HepG2 (cell line): ENCODE data around the gene RWDD2A. TPM values are rescaled to one million over a fixed set of nuclear protein-coding genes. Genes with fewer than 3 reads are reported as not detected.

Source experiments
- ATRX ChIP-seq: sonication (generic); formaldehyde crosslinking; IDR thresholded peaks from 2 replicates; pipeline ENCODE4 v1.4.0; 2020; ENCODE audit warnings: missing genetic modification reagents, borderline replicate concordance
- BRD4 ChIP-seq: sonication (generic); formaldehyde crosslinking; IDR thresholded peaks from 2 replicates; pipeline ENCODE4 v1.4.0; 2020; ENCODE audit warnings: missing genetic modification reagents
- FOXO4 ChIP-seq: sonication (generic); formaldehyde crosslinking; conservative IDR thresholded peaks from 2 replicates; pipeline ENCODE4 v1.8.1; 2023; ENCODE audit warnings: missing genetic modification reagents
- IRF1 ChIP-seq: sonication (generic); formaldehyde crosslinking; IDR thresholded peaks from 2 replicates; pipeline ENCODE4 v1.4.0; 2020; ENCODE audit warnings: low read depth, mild to moderate bottlenecking, missing genetic modification reagents
- JARID2 ChIP-seq: sonication (generic); formaldehyde crosslinking; IDR thresholded peaks from 2 replicates; pipeline ENCODE4 v1.8.1; 2023; ENCODE audit warnings: missing genetic modification reagents, inconsistent platforms; ENCODE audit not compliant: insufficient replicate concordance
- MTERF4 ChIP-seq: sonication (generic); formaldehyde crosslinking; IDR thresholded peaks from 2 replicates; pipeline ENCODE4 v1.8.0; 2023; ENCODE audit warnings: mild to moderate bottlenecking, missing genetic modification reagents
- MTF2 ChIP-seq: sonication (generic); formaldehyde crosslinking; IDR thresholded peaks from 2 replicates; pipeline ENCODE4 v1.5.0; 2020; ENCODE audit warnings: missing genetic modification reagents, borderline replicate concordance
- RELA ChIP-seq: sonication (generic); formaldehyde crosslinking; IDR thresholded peaks from 2 replicates; pipeline ENCODE4 v1.4.0; 2020; ENCODE audit warnings: missing genetic modification reagents
- SIN3A ChIP-seq: IDR thresholded peaks from 2 replicates; pipeline ENCODE4 v1.6.1; 2011; ENCODE audit warnings: low read depth, mild to moderate bottlenecking, control low read depth, low read length, borderline replicate concordance
- STAT6 ChIP-seq: sonication (generic); formaldehyde crosslinking; IDR thresholded peaks from 2 replicates; pipeline ENCODE4 v1.4.0; 2020; ENCODE audit warnings: missing genetic modification reagents, mild to moderate bottlenecking, borderline replicate concordance
- ZBTB3 ChIP-seq: sonication (generic); formaldehyde crosslinking; IDR thresholded peaks from 2 replicates; pipeline ENCODE4 v1.4.0; 2020; ENCODE audit warnings: low read depth, mild to moderate bottlenecking, moderate library complexity, missing genetic modification reagents, borderline replicate concordance
- ZNF10 ChIP-seq: sonication (generic); formaldehyde crosslinking; IDR thresholded peaks from 2 replicates; pipeline ENCODE4 v1.4.0; 2020; ENCODE audit warnings: mild to moderate bottlenecking, low read depth, missing genetic modification reagents, borderline replicate concordance
- ZNF251 ChIP-seq: sonication (generic); formaldehyde crosslinking; IDR thresholded peaks from 2 replicates; pipeline ENCODE4 v1.9.0; 2021; ENCODE audit warnings: mild to moderate bottlenecking, missing genetic modification reagents
- ZNF256 ChIP-seq: sonication (generic); formaldehyde crosslinking; conservative IDR thresholded peaks from 2 replicates; pipeline ENCODE4 v1.4.0; 2020; ENCODE audit warnings: missing genetic modification reagents
- ZNF275 ChIP-seq: sonication (generic); formaldehyde crosslinking; IDR thresholded peaks from 2 replicates; pipeline ENCODE4 v1.8.0; 2022; ENCODE audit warnings: missing genetic modification reagents, mild to moderate bottlenecking, inconsistent platforms, borderline replicate concordance
- ZNF30 ChIP-seq: sonication (generic); formaldehyde crosslinking; IDR thresholded peaks from 2 replicates; pipeline ENCODE4 v1.5.0; 2020; ENCODE audit warnings: mild to moderate bottlenecking, missing genetic modification reagents
- ZNF547 ChIP-seq: sonication (generic); formaldehyde crosslinking; IDR thresholded peaks from 2 replicates; pipeline ENCODE4 v1.5.1; 2020; ENCODE audit warnings: mild to moderate bottlenecking, missing genetic modification reagents
- ZNF562 ChIP-seq: sonication (generic); formaldehyde crosslinking; IDR thresholded peaks from 2 replicates; pipeline ENCODE4 v1.8.0; 2022; ENCODE audit warnings: missing genetic modification reagents, borderline replicate concordance
- ZNF670 ChIP-seq: sonication (generic); formaldehyde crosslinking; IDR thresholded peaks from 2 replicates; pipeline ENCODE4 v1.8.0; 2022; ENCODE audit warnings: mild to moderate bottlenecking, missing genetic modification reagents, borderline replicate concordance
- polyA plus RNA-seq, 8 experiments: library from polyadenylated mRNA; depleted of rRNA in 3 of 8; stranded (reverse) in 7 of 8; unstranded in 1 of 8; fragments of >200 nt; fragmentation: Illumina TruSeq in 4 of 8; extraction: Trizol in 4 of 8; gene quantifications; 2 replicates each; pipeline versions ENCODE4 v1.2.1 to v1.2.3, GENCODE V29; 2011 to 2016; ENCODE audit warnings: low read depth in 4 of 8, missing spikeins in 1 of 8, mixed read lengths in 1 of 8; ENCODE audit not compliant: insufficient read depth in 1 of 8
- total RNA-seq, 5 experiments: library from RNA; depleted of rRNA; stranded (reverse); fragments of >200 nt; fragmentation: Illumina TruSeq; extraction: Trizol; gene quantifications; 2 replicates each; pipeline ENCODE4 v1.2.3, GENCODE V29; 2016; ENCODE audit warnings: low read depth in 1 of 5

RWDD2A gene
- total and polyA plus RNA-seq, 2 of the 13 experiments (the other 11 are each of a cell fraction or from before 2014, with no cell fraction given): 5.3 to 8.1 TPM

GRCh38 chr6:83192871-83193746, at the start of gene RWDD2A, which contains the start of gene PGM3 (continued):
- peak; percentile 72; the same call in 1 of the 2 replicates for TF ChIP-seq STAT6 (CRISPR knock-in tag)
- TF ChIP-seq BRD4: peak; percentile 88
- peak; percentile 83 for TF ChIP-seq SIN3A
- no peak for TF ChIP-seq ZNF10 (CRISPR knock-in tag)
- no peak for TF ChIP-seq JARID2
- no peak for TF ChIP-seq MTERF4 (CRISPR knock-in tag)
- no peak for TF ChIP-seq ZBTB3
- no peak for TF ChIP-seq MTF2 (CRISPR knock-in tag)
- no peak for TF ChIP-seq IRF1 (CRISPR knock-in tag)
- TF ChIP-seq ZNF670 (CRISPR knock-in tag): peak; percentile 23; the same call in 1 of the 2 replicates
- no peak; the same call in 1 of the 2 replicates for TF ChIP-seq ZNF30 (CRISPR knock-in tag)
- TF ChIP-seq ZNF275 (CRISPR knock-in tag): peak; percentile 90; the same call in 1 of the 2 replicates
- TF ChIP-seq ZNF256 (CRISPR knock-in tag): no peak
- TF ChIP-seq ZNF251: no peak
- TF ChIP-seq RELA (CRISPR knock-in tag): no peak
- no peak for TF ChIP-seq FOXO4 (CRISPR knock-in tag)
- no peak for TF ChIP-seq ZNF562 (CRISPR knock-in tag)
- TF ChIP-seq ATRX (CRISPR knock-in tag): no peak
- TF ChIP-seq ZNF547 (CRISPR knock-in tag): peak; percentile 80
